HL-60 (cell line): ENCODE measurements around the gene ENOX1.

Source experiments
- DNase-seq, 2 experiments: peaks; one replicate each; pipeline ENCODE4 v3.0.0-alpha.2; 2010 to 2020; ENCODE audit warnings: low read depth in 1 of 2, low spot score in 1 of 2
- H3K27ac ChIP-seq: fragments of 250-450 bp; sonication (Bioruptor Pico); replicated peaks from 2 replicates; pipeline ENCODE4 v1.5.1; 2020; ENCODE audit warnings: mild to moderate bottlenecking, moderate library complexity
- H3K27me3 ChIP-seq: fragments of 250-450 bp; sonication (Bioruptor Pico); 2 replicates; pipeline ENCODE4 v1.5.1; 2021; ENCODE audit warnings: mild to moderate bottlenecking, moderate library complexity; ENCODE audit not compliant: insufficient read depth, poor library complexity, severe bottlenecking
- H3K4me3 ChIP-seq: replicated peaks from 2 replicates; pipeline ENCODE4 v1.5.1; 2011; ENCODE audit warnings: mild to moderate bottlenecking, control low read depth, low read length; ENCODE audit not compliant: insufficient read depth
- GABPA ChIP-seq: IDR thresholded peaks from 2 replicates; pipeline ENCODE4 v1.6.1; 2012; ENCODE audit warnings: low read depth
- POLR2AphosphoS5 ChIP-seq: IDR thresholded peaks from 2 replicates; pipeline ENCODE4 v1.6.1; 2012; ENCODE audit warnings: low read depth
- REST ChIP-seq: IDR thresholded peaks from 2 replicates; pipeline ENCODE4 v1.6.1; 2012; ENCODE audit warnings: low read depth; ENCODE audit not compliant: insufficient replicate concordance
- SPI1 ChIP-seq: IDR thresholded peaks from 2 replicates; pipeline ENCODE4 v1.6.1; 2012; ENCODE audit warnings: low read depth, mild to moderate bottlenecking, borderline replicate concordance
- TF ChIP-seq, protein P1 (sequence below): IDR thresholded peaks from one replicate; pipeline ENCODE4 v1.5.1; 2011; ENCODE audit warnings: low read length, control low read depth, inconsistent platforms; ENCODE audit not compliant: insufficient read depth

ENOX1 gene

DNA sequence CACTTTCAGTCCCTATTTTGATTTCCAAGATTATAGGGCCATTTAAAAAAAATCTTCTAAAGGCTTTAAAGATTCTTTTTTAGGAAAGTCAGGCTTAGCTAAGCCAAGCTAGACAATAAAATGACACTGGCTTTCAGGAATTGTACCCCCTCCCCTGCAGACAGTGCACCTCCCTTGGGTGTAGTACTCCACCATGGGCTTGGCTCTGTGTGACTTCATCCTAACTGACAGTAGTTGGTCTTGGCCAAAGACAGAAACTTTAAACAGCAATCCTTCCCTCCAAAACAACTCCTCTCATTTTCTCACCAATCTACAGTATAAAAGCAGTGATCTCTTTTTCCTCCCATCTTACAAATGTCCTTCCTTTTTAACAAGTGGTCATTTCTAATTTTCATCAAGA, 480.4 kb downstream of the ENOX1 start:
- DNase-seq = no peak
- Histone ChIP-seq H3K4me3 (no peak overlapping the region), H3K27ac (no peak overlapping the region), H3K27me3 (peaks cover 5% of the 10 kb centered on the region)
- TF ChIP-seq, protein P1, sequence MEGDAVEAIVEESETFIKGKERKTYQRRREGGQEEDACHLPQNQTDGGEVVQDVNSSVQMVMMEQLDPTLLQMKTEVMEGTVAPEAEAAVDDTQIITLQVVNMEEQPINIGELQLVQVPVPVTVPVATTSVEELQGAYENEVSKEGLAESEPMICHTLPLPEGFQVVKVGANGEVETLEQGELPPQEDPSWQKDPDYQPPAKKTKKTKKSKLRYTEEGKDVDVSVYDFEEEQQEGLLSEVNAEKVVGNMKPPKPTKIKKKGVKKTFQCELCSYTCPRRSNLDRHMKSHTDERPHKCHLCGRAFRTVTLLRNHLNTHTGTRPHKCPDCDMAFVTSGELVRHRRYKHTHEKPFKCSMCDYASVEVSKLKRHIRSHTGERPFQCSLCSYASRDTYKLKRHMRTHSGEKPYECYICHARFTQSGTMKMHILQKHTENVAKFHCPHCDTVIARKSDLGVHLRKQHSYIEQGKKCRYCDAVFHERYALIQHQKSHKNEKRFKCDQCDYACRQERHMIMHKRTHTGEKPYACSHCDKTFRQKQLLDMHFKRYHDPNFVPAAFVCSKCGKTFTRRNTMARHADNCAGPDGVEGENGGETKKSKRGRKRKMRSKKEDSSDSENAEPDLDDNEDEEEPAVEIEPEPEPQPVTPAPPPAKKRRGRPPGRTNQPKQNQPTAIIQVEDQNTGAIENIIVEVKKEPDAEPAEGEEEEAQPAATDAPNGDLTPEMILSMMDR = no peak
- TF ChIP-seq REST = no peak
- no peak for TF ChIP-seq POLR2AphosphoS5
- TF ChIP-seq GABPA = no peak
- TF ChIP-seq SPI1 = no peak

DNA sequence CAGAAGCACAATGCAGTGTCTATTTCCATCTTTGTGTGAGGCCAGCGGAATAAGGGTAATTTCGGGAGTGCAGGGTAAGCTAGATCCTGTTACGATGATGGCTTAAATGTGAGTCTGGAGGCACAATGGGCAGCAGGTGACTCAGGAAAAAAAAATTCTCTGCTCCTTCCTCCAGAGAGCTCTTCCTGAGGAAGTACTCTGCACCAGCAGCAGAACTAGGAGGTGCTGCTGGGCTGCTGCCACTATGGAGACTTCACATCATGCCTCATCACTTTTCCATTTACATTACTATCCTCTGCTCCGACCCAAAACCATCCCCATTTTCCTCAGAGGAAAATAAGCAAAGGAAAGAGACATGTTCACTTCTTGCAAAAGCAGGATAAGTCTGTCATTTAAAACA, 481.4 kb downstream of the ENOX1 start:
- Histone ChIP-seq H3K27ac (no peak overlapping the region), H3K4me3 (no peak overlapping the region), H3K27me3 (peaks cover 4% of the 10 kb centered on the region)
- no peak for DNase-seq
- TF ChIP-seq, protein P1 = no peak
- no peak for TF ChIP-seq REST
- no peak for TF ChIP-seq SPI1
- no peak for TF ChIP-seq POLR2AphosphoS5
- TF ChIP-seq GABPA = no peak

DNA sequence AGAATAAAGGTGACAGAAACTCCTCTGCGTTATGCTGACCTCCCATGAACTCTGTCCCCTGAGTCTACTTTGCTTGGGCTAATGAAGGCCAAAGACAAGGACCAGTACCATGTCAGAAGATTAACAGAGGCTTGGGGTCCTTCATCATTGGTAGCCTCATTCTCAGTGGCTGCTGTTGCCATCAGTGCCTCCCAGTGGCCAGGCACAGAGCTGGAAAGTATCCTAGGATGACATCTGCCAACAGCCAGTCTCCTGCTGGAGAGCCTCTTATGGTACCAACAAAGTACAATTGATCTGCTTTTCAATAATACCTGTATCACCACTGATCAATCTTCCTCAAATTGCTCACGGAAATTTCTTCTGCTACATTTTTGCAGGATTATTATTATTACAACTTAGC, 481.8 kb downstream of the ENOX1 start:
- Histone ChIP-seq H3K4me3 (no peak overlapping the region), H3K27me3 (peaks cover 6% of the 10 kb centered on the region), H3K27ac (no peak overlapping the region)
- TF ChIP-seq REST (no peak), SPI1 (no peak), POLR2AphosphoS5 (no peak), GABPA (no peak)
- TF ChIP-seq, protein P1 = no peak
- DNase-seq = no peak
